Measurements from ENCODE around the gene RFPL1. TPM values are rescaled to one million over a fixed set of nuclear protein-coding genes. Genes with fewer than 3 reads are reported as not detected.
"Not testable (repeated sequence)": the region's sequence is repeated elsewhere in the genome, so short reads cannot be mapped to it uniquely, and the experiment has no call there.

The RFPL1 gene
- not detected for total RNA-seq
- long read RNA-seq, result 0 reads

- DNase-seq (ENCODE audit: low spot score), result peak; percentile 47
Observed at GRCh38 chr22:29438283-29438682, at the start of gene RFPL1. Gene RFPL1 (plus strand): TSS chr22:29438583.

GRCh38 chr22:29388759-29389090 lies 49.7 kb upstream of the RFPL1 start:
- DNase-seq (ENCODE audit: low spot score), result no peak

GRCh38 chr22:29390270-29390669 lies 48.1 kb upstream of the RFPL1 start:
- DNase-seq (ENCODE audit: low spot score), result no peak

GRCh38 chr22:29391546-29391945 lies 46.8 kb upstream of the RFPL1 start:
- no peak for DNase-seq (ENCODE audit: low spot score)

- no peak for DNase-seq (ENCODE audit: low spot score)
Observed at GRCh38 chr22:29393019-29393608, 45.3 kb upstream of the RFPL1 start.

- DNase-seq (ENCODE audit: low spot score), result peak; percentile 83
Observed at GRCh38 chr22:29394931-29395581, 43.3 kb upstream of the RFPL1 start.

- DNase-seq (ENCODE audit: low spot score), result peak; percentile 28
Observed at GRCh38 chr22:29396126-29396525, 42.3 kb upstream of the RFPL1 start.

- DNase-seq (ENCODE audit: low spot score), result peak; percentile 67
Observed at GRCh38 chr22:29397791-29398190, 40.6 kb upstream of the RFPL1 start.

- DNase-seq (ENCODE audit: low spot score), result no peak
Observed at GRCh38 chr22:29400576-29400975, 37.8 kb upstream of the RFPL1 start.

GRCh38 chr22:29401538-29401937 lies 36.8 kb upstream of the RFPL1 start:
- peak; percentile 18 for DNase-seq (ENCODE audit: low spot score)

GRCh38 chr22:29408940-29409339 lies 29.4 kb upstream of the RFPL1 start:
- no peak for DNase-seq (ENCODE audit: low spot score)

GRCh38 chr22:29411569-29412211 lies 26.7 kb upstream of the RFPL1 start:
- not testable (repeated sequence) for DNase-seq (ENCODE audit: low spot score)

- DNase-seq (ENCODE audit: low spot score), result peak; percentile 37
Observed at GRCh38 chr22:29412772-29413171, 25.6 kb upstream of the RFPL1 start.

GRCh38 chr22:29414951-29415591 lies 23.3 kb upstream of the RFPL1 start:
- peak; percentile 62 for DNase-seq (ENCODE audit: low spot score)

- not testable (repeated sequence) for DNase-seq (ENCODE audit: low spot score)
Observed at GRCh38 chr22:29418704-29419103, 19.7 kb upstream of the RFPL1 start.

- DNase-seq (ENCODE audit: low spot score), result no peak
Observed at GRCh38 chr22:29426476-29426875, 11.9 kb upstream of the RFPL1 start.

GRCh38 chr22:29427176-29427760 lies 11.1 kb upstream of the RFPL1 start:
- no peak for DNase-seq (ENCODE audit: low spot score)

GRCh38 chr22:29431986-29432385 lies 6.4 kb upstream of the RFPL1 start:
- no peak for DNase-seq (ENCODE audit: low spot score)

- DNase-seq (ENCODE audit: low spot score), result no peak
Observed at GRCh38 chr22:29433856-29434255, 4.5 kb upstream of the RFPL1 start.

GRCh38 chr22:29434288-29434687 lies 4.1 kb upstream of the RFPL1 start:
- peak; percentile 26 for DNase-seq (ENCODE audit: low spot score)

GRCh38 chr22:29435236-29436136 lies 2.9 kb upstream of the RFPL1 start:
- DNase-seq (ENCODE audit: low spot score), result no peak

All from mesenteric fat pad (tissue), 1 donor.